Natural killer cell (primary cell): ENCODE measurements around the gene ERFE. TPM values are rescaled to one million over a fixed set of nuclear protein-coding genes. Genes with fewer than 3 reads are reported as not detected.
"Not testable (repeated sequence)": the region's sequence is repeated elsewhere in the genome, so short reads cannot be mapped to it uniquely, and the experiment has no call there.

ENCODE experiments used
- ATAC-seq, 3 donors: fragments of 150-1000 bp in 2 of 3; fragments of 200-7000 bp in 1 of 3; cut with Tn5 transposase; 1 replicate in 1 of 3; 2 replicates in 2 of 3; pipeline ENCODE4 v1.10.0; 2021; ENCODE audit warnings: mild to moderate bottlenecking in 2 of 3, moderate library complexity in 2 of 3
- DNase-seq, 2 donors: peaks; one replicate each; pipeline versions ENCODE4 v3.0.0 to v3.0.0-alpha.2; 2013 to 2021; ENCODE audit warnings: mixed read lengths in 1 of 2
- H3K27ac ChIP-seq: one replicate; pipeline ENCODE4 v1.5.1; 2013; ENCODE audit warnings: mild to moderate bottlenecking, low read length
- H3K27me3 ChIP-seq: one replicate; pipeline ENCODE4 v1.6.1; 2013; ENCODE audit warnings: low read length; ENCODE audit not compliant: control insufficient read depth, insufficient read depth
- H3K36me3 ChIP-seq: one replicate; pipeline ENCODE4 v1.6.1; 2013; ENCODE audit warnings: low read length; ENCODE audit not compliant: control insufficient read depth, insufficient read depth
- H3K4me1 ChIP-seq: one replicate; pipeline ENCODE4 v1.6.1; 2013; ENCODE audit warnings: low read length; ENCODE audit not compliant: control insufficient read depth, insufficient read depth
- H3K4me3 ChIP-seq: one replicate; pipeline ENCODE4 v1.5.1; 2013; ENCODE audit warnings: low read length
- H3K9me3 ChIP-seq: one replicate; pipeline ENCODE4 v1.6.1; 2013; ENCODE audit warnings: low read length; ENCODE audit not compliant: control insufficient read depth, insufficient read depth
- H3K27ac Mint-ChIP-seq, 2 donors: one replicate each; pipeline ENCODE4 v1.8.0; 2022; ENCODE audit warnings: mild to moderate bottlenecking in 2 of 2, mixed read lengths in 2 of 2, moderate library complexity in 1 of 2
- H3K27me3 Mint-ChIP-seq, 2 donors: one replicate each; pipeline ENCODE4 v1.8.0; 2022; ENCODE audit warnings: low read depth in 2 of 2, mixed read lengths in 2 of 2
- H3K36me3 Mint-ChIP-seq: one replicate; pipeline ENCODE4 v1.8.0; 2022; ENCODE audit warnings: mixed read lengths
- H3K4me1 Mint-ChIP-seq, 2 donors: one replicate each; pipeline ENCODE4 v1.8.0; 2022; ENCODE audit warnings: mixed read lengths in 2 of 2
- H3K4me3 Mint-ChIP-seq: one replicate; pipeline ENCODE4 v1.8.0; 2022; ENCODE audit warnings: mild to moderate bottlenecking, moderate library complexity, mixed read lengths
- H3K9me3 Mint-ChIP-seq, 2 donors: one replicate each; pipeline ENCODE4 v1.8.0; 2022; ENCODE audit warnings: mixed read lengths in 2 of 2
- WGBS: methylation state at CpG from one replicate; pipeline ENCODE4 v1.1.7; 2013; ENCODE audit warnings: missing lambda C conversion rate; ENCODE audit not compliant: insufficient coverage; 5-methylcytosine and 5-hydroxymethylcytosine counted together
- intact Hi-C: fragments of 100-400 bp; cut with micrococcal nuclease; formaldehyde crosslinking; loops from one replicate; pipeline ENCODE4 v1.14.2; 2022
- total RNA-seq, 4 donors: library from RNA; stranded (reverse); fragments of 120-200 nt in 1 of 4; gene quantifications; one replicate each; pipeline versions ENCODE4 v1.2.3 to v1.2.4, GENCODE V29; 2013 to 2022
- TF ChIP-seq, protein P1 (sequence below): fragments of 200-600 bp; IDR thresholded peaks from one replicate; pipeline ENCODE4 v1.8.0; 2022; ENCODE audit warnings: antibody characterized with exemption

The ERFE gene
- total RNA-seq, 3 donors from 2014 or later (not counting 1 experiment from before 2014, with no cell fraction given) = 0.33 to 4.8 (median 4.3) TPM

GRCh38 chr2:238114851-238115660 lies 43.7 kb upstream of the ERFE start:
- Mint-ChIP-seq H3K27ac (no peak overlapping the region), H3K4me1 (no peaks in the 10 kb centered on the region), H3K27me3 (peaks cover 11 to 12% of the 10 kb centered on the region in 2 donors), H3K9me3 (peaks cover 5 to 7% of the 10 kb centered on the region in 2 donors), H3K4me3 (no peak overlapping the region), H3K36me3 (peaks cover 11% of the 10 kb centered on the region)
- TF ChIP-seq, protein P1, sequence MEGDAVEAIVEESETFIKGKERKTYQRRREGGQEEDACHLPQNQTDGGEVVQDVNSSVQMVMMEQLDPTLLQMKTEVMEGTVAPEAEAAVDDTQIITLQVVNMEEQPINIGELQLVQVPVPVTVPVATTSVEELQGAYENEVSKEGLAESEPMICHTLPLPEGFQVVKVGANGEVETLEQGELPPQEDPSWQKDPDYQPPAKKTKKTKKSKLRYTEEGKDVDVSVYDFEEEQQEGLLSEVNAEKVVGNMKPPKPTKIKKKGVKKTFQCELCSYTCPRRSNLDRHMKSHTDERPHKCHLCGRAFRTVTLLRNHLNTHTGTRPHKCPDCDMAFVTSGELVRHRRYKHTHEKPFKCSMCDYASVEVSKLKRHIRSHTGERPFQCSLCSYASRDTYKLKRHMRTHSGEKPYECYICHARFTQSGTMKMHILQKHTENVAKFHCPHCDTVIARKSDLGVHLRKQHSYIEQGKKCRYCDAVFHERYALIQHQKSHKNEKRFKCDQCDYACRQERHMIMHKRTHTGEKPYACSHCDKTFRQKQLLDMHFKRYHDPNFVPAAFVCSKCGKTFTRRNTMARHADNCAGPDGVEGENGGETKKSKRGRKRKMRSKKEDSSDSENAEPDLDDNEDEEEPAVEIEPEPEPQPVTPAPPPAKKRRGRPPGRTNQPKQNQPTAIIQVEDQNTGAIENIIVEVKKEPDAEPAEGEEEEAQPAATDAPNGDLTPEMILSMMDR = no peak
- H3K4me3 ChIP-seq = no peak overlapping the region
- DNase-seq (no peak), ATAC-seq (no peak)
- no peaks in the 10 kb centered on the region for H3K36me3 ChIP-seq
- intact Hi-C loops = no loop called here
- no peaks in the 10 kb centered on the region for H3K4me1 ChIP-seq
- H3K9me3 ChIP-seq = no peaks in the 10 kb centered on the region
- no peaks in the 10 kb centered on the region for H3K27me3 ChIP-seq
- no peak overlapping the region for H3K27ac ChIP-seq
- WGBS = 92% methylated on average over 32 of the region's 32 CpGs

DNA sequence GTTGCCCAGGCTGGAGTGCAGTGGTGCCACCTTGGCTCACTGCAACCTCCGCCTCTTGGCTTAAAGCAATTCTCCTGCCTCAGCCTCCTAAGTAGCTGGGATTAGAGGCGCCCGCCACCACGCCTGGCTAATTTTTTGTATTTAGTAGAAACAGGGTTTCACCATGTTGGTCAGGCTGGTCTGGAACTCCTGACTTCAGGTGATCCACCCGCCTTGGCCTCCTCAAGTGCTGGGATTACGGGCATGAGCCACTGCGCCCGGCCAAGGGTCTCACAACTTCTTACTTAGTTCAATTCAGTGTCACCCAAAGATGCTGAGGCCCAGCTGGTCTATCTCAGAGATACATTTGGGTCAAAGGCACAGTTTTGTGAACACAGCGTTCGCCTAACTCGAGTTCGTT lies 43.1 kb upstream of the ERFE start:
- H3K4me3 Mint-ChIP-seq, ATAC-seq, H3K36me3 ChIP-seq, intact Hi-C loops, H3K9me3 Mint-ChIP-seq, DNase-seq, H3K27ac Mint-ChIP-seq, H3K27ac ChIP-seq, H3K4me1 ChIP-seq, H3K9me3 ChIP-seq, H3K27me3 ChIP-seq, H3K4me1 Mint-ChIP-seq, H3K4me3 ChIP-seq: not testable (repeated sequence)
- Mint-ChIP-seq H3K36me3 (peaks cover 11% of the 10 kb centered on the region), H3K27me3 (peaks cover 11 to 12% of the 10 kb centered on the region in 2 donors)
- whole genome bisulfite sequencing = 93% methylated on average over 12 of the region's 12 CpGs

DNA sequence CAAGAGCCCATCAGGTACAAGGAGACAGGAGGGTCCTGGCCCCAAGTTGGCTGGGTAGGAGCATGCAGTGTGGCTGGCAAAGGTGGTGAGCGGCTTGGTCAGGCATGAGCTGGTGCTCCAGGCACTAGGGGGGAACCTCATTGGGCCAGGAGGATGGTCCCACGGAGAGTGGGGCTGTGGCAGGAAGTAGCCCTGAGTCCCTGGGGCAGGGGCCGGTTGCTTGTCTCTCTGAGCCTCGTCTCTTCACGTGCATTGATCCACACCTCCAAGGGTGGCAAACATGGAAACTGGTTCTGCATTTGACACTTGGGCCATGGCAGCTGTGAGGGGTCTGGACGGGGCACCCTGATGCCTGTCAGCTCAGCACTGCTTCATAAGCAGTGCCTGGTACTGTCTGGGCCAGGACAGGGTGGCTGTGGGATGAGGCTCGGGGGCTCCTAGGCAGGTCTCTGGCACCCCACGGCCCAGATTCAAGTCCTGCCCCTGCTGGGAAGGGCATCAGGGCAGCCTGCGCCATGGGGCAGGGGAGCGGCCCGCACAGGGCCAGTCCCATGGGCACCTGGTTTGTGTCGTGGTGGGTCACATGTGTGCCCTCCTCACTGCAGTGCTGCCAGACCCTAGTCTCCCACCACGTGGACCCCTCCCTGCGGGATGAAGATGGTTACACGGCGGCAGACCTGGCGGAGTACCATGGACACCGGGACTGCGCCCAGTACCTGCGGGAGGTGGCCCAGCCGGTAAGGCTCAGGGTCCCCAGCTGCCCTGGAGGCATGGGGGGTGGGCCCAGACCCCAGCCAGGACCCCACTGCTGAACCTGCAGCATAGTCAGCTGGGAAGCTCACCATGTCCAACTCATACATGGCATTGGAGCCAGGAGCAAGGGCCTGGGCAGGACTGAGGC lies 42.2 kb upstream of the ERFE start:
- WGBS = 91% methylated on average over 21 of the region's 21 CpGs
- Histone ChIP-seq H3K27me3 (no peaks in the 10 kb centered on the region), H3K27ac (no peak overlapping the region), H3K4me3 (no peak overlapping the region), H3K36me3 (no peaks in the 10 kb centered on the region), H3K4me1 (no peaks in the 10 kb centered on the region), H3K9me3 (no peaks in the 10 kb centered on the region)
- Mint-ChIP-seq H3K4me3 (no peak overlapping the region), H3K4me1 (no peaks in the 10 kb centered on the region), H3K27ac (no peak overlapping the region), H3K36me3 (peaks cover 11% of the 10 kb centered on the region), H3K27me3 (peaks cover 11 to 12% of the 10 kb centered on the region in 2 donors), H3K9me3 (peaks cover 5 to 7% of the 10 kb centered on the region in 2 donors)
- ATAC-seq (no peak), DNase-seq (no peak)
- intact Hi-C loops = no loop called here
- TF ChIP-seq, protein P1 = no peak
